ENCODE results near the gene LRP1B. TPM values are rescaled to one million over a fixed set of nuclear protein-coding genes. Genes with fewer than 3 reads are reported as not detected.

Gene LRP1B
- total RNA-seq, 4 donors from 2014 or later = 37.1 to 82.7 (median 50.9) TPM

DNA sequence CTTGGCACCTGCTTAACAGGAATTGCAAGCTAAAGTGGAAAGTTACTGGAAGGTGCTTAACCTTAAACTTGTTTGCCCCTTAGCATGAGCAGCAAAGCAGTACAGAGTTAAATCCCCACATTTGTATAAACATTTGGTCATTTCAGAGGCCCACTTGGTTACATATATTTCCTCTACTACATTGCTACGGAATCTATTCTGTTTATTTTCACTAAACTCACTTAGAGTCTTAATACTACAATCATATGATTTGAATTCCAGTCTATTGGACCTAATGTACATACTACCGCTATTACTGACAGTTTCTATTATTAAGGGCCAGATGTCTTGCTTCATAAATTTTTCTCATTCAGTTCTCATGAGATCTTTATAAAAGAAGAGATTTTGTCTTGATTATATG, 1294.0 kb downstream of the LRP1B start:
- no peaks in the 10 kb centered on the region for H3K4me1 ChIP-seq
- H3K27ac ChIP-seq = no peak overlapping the region
- 83 to 86% methylated on average over 2 of the region's 2 CpGs for WGBS, 2 donors
- H3K9me3 ChIP-seq = no peaks in the 10 kb centered on the region
- no peaks in the 10 kb centered on the region for H3K36me3 ChIP-seq
- H3K27me3 ChIP-seq = no peaks in the 10 kb centered on the region
- no peak for TF ChIP-seq POLR2A (IDR thresholded peaks at IDR 0.05)
- no peak for DNase-seq
- H3K4me3 ChIP-seq (replicated peaks in 1 of 3) = no peak overlapping the region
- intact Hi-C loops (cut with DNase I) = no loop called here

- intact Hi-C loops (cut with DNase I) = no loop called here
- H3K36me3 ChIP-seq = no peaks in the 10 kb centered on the region
- no peak for TF ChIP-seq POLR2A (IDR thresholded peaks at IDR 0.05)
- TF ChIP-seq, protein P1, sequence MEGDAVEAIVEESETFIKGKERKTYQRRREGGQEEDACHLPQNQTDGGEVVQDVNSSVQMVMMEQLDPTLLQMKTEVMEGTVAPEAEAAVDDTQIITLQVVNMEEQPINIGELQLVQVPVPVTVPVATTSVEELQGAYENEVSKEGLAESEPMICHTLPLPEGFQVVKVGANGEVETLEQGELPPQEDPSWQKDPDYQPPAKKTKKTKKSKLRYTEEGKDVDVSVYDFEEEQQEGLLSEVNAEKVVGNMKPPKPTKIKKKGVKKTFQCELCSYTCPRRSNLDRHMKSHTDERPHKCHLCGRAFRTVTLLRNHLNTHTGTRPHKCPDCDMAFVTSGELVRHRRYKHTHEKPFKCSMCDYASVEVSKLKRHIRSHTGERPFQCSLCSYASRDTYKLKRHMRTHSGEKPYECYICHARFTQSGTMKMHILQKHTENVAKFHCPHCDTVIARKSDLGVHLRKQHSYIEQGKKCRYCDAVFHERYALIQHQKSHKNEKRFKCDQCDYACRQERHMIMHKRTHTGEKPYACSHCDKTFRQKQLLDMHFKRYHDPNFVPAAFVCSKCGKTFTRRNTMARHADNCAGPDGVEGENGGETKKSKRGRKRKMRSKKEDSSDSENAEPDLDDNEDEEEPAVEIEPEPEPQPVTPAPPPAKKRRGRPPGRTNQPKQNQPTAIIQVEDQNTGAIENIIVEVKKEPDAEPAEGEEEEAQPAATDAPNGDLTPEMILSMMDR (IDR thresholded peaks at IDR 0.05) = no peak
- no peaks in the 10 kb centered on the region for H3K9me3 ChIP-seq
- WGBS, 2 donors = 78 to 79% methylated on average over 7 of the region's 7 CpGs
- H3K27ac ChIP-seq = no peak overlapping the region
- no peak for DNase-seq
- no peaks in the 10 kb centered on the region for H3K27me3 ChIP-seq
- no peaks in the 10 kb centered on the region for H3K4me1 ChIP-seq
- no peak overlapping the region for H3K4me3 ChIP-seq (replicated peaks in 1 of 3)
These were observed 1295.7 kb downstream of the LRP1B start for GRCh38 chr2:140835079-140835478.

DNA sequence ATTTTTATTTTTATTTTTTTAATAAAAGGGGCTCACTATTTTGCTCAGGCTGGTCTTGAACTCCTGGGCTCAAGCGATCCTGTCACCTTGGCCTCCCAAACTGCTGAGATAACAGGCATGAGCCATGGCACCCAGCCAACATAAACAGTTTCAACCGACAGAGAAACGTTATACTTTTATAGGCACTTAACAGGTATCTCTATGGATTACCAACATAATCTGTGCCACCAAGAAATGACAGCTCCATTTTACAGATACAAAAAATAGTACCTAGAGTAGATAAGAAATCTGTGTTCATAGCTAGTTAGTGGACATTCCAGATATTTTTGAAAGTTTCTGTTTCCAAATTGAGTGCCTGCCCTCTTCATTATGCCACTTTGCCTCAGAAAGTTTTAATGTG, 1316.7 kb downstream of the LRP1B start:
- TF ChIP-seq, protein P1 (IDR thresholded peaks at IDR 0.05) = no peak
- no peak for TF ChIP-seq POLR2A (IDR thresholded peaks at IDR 0.05)
- Histone ChIP-seq H3K9me3 (no peaks in the 10 kb centered on the region), H3K4me1 (no peaks in the 10 kb centered on the region), H3K4me3 (replicated peaks in 1 of 3) (no peak overlapping the region), H3K27ac (no peak overlapping the region), H3K27me3 (no peaks in the 10 kb centered on the region), H3K36me3 (no peaks in the 10 kb centered on the region)
- intact Hi-C loops (cut with DNase I) = no loop called here
- DNase-seq = no peak
- WGBS, 2 donors = 47 to 60% methylated on average over 3 of the region's 3 CpGs

DNA sequence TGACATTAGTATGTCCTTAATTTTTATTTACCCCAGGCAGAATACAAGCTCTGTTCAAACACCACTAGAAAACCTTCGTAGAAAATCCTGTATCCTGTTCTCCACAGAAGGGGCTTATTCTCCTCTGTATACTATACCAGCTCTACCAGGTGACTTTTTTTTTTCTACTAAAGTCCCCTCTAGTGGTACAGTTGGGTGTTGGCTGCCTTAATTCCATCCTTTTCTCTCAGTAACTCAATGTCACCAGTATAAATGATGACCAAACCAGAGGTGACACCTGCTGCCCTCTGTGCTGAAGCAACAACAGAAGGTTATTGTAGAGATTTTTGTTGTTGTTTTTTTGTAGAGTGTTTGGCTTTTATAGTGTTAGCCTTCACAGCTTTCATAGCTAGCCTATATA, 1322.0 kb downstream of the LRP1B start:
- intact Hi-C loops (cut with DNase I) = no loop called here
- WGBS, 2 donors = 79 to 92% methylated on average over 1 of the region's 1 CpG

GRCh38 chr2:140808211-140808610, 1322.6 kb downstream of the LRP1B start:
- intact Hi-C loops (cut with DNase I) = no loop called here
- TF ChIP-seq, protein P1 (IDR thresholded peaks at IDR 0.05) = no peak
- no peak for TF ChIP-seq POLR2A (IDR thresholded peaks at IDR 0.05)
- Histone ChIP-seq H3K9me3 (no peaks in the 10 kb centered on the region), H3K4me3 (replicated peaks in 1 of 3) (no peak overlapping the region), H3K27me3 (no peaks in the 10 kb centered on the region), H3K27ac (no peak overlapping the region), H3K4me1 (peaks cover 0 to 3% of the 10 kb centered on the region in 2 donors), H3K36me3 (no peaks in the 10 kb centered on the region)
- DNase-seq = no peak
- 75 to 81% methylated on average over 1 of the region's 1 CpG for WGBS, 2 donors

More for the DNA sequence above, 1322.0 kb downstream of the LRP1B start:
- H3K27ac ChIP-seq = no peak overlapping the region
- no peaks in the 10 kb centered on the region for H3K27me3 ChIP-seq
- H3K36me3 ChIP-seq = no peaks in the 10 kb centered on the region
- peaks cover 0 to 3% of the 10 kb centered on the region in 2 donors for H3K4me1 ChIP-seq
- no peak overlapping the region for H3K4me3 ChIP-seq (replicated peaks in 1 of 3)
- TF ChIP-seq, protein P1 (IDR thresholded peaks at IDR 0.05) = no peak
- no peak for TF ChIP-seq POLR2A (IDR thresholded peaks at IDR 0.05)
- H3K9me3 ChIP-seq = no peaks in the 10 kb centered on the region
- DNase-seq = no peak

Data from thyroid gland (tissue), 4 donors.